CD4-positive, alpha-beta T cell treated with Interleukin-2 at 100 ng/mL for 4 hours (primary cell): ENCODE measurements around the gene ELK3.

Experiments
- DNase-seq: peaks from one replicate; pipeline ENCODE4 v3.0.0-alpha.2; 2020; ENCODE audit warnings: low spot score

The ELK3 gene

GRCh38 chr12:96189781-96190180 lies 4.4 kb upstream of the ELK3 start:
- DNase-seq = no peak

GRCh38 chr12:96190413-96191108 lies 3.6 kb upstream of the ELK3 start:
- no peak for DNase-seq

- DNase-seq = no peak
Observed at GRCh38 chr12:96192926-96193573, 1.1 kb upstream of the ELK3 start.

GRCh38 chr12:96194576-96194889 lies 358 bp downstream of the ELK3 start:
- DNase-seq = no peak

GRCh38 chr12:96194971-96195844 lies 1.0 kb downstream of the ELK3 start:
- peak; percentile 91 for DNase-seq

- DNase-seq = peak; percentile 46
Observed at GRCh38 chr12:96195845-96196451, 1.8 kb downstream of the ELK3 start.

- peak; percentile 52 for DNase-seq
Observed at GRCh38 chr12:96196781-96197180, 2.6 kb downstream of the ELK3 start.

- peak; percentile 43 for DNase-seq
Observed at GRCh38 chr12:96197503-96198272, 3.5 kb downstream of the ELK3 start.

GRCh38 chr12:96198965-96199364 lies 4.8 kb downstream of the ELK3 start:
- DNase-seq = peak; percentile 80

- DNase-seq = no peak
Observed at GRCh38 chr12:96199464-96199863, 5.3 kb downstream of the ELK3 start.

GRCh38 chr12:96201272-96202227 lies 7.4 kb downstream of the ELK3 start:
- no peak for DNase-seq

- no peak for DNase-seq
Observed at GRCh38 chr12:96204381-96204780, 10.2 kb downstream of the ELK3 start.

- DNase-seq = peak; percentile 43
Observed at GRCh38 chr12:96205908-96206307, 11.7 kb downstream of the ELK3 start.

GRCh38 chr12:96206936-96207662 lies 12.9 kb downstream of the ELK3 start:
- DNase-seq = no peak

- DNase-seq = no peak
Observed at GRCh38 chr12:96208346-96208745, 14.2 kb downstream of the ELK3 start.

GRCh38 chr12:96208801-96209549 lies 14.8 kb downstream of the ELK3 start:
- no peak for DNase-seq

GRCh38 chr12:96210376-96211055 lies 16.3 kb downstream of the ELK3 start:
- peak; percentile 54 for DNase-seq

GRCh38 chr12:96211988-96212387 lies 17.8 kb downstream of the ELK3 start:
- DNase-seq = no peak
